Osteoblast (primary cell): ENCODE results near the gene MIX23. TPM values are rescaled to one million over a fixed set of nuclear protein-coding genes. Genes with fewer than 3 reads are reported as not detected.

Experiments used
- DNase-seq: peaks from one replicate; pipeline ENCODE4 v3.0.0; 2011; ENCODE audit warnings: low spot score, mixed read lengths; ENCODE audit not compliant: insufficient read length; ENCODE audit errors: missing footprints
- H2AFZ ChIP-seq: 2 replicates; pipeline ENCODE4 v1.6.0; 2011; ENCODE audit warnings: mild to moderate bottlenecking, low read length
- H3K27ac ChIP-seq: 2 replicates; pipeline ENCODE4 v1.5.1; 2011; ENCODE audit warnings: mild to moderate bottlenecking, low read depth, low read length, moderate library complexity
- H3K27me3 ChIP-seq: 2 replicates; pipeline ENCODE4 v1.6.0; 2012; ENCODE audit warnings: mild to moderate bottlenecking, control low read depth, inconsistent platforms, low read length, moderate library complexity; ENCODE audit not compliant: insufficient read depth
- H3K36me3 ChIP-seq: 2 replicates; pipeline ENCODE4 v1.5.1; 2011; ENCODE audit warnings: mild to moderate bottlenecking, low read length, control low read depth, moderate library complexity; ENCODE audit not compliant: insufficient read depth
- H3K4me1 ChIP-seq: 2 replicates; pipeline ENCODE4 v1.5.1; 2011; ENCODE audit warnings: mild to moderate bottlenecking, low read length, control low read depth, moderate library complexity; ENCODE audit not compliant: insufficient read depth
- H3K4me2 ChIP-seq: 2 replicates; pipeline ENCODE4 v1.6.0; 2011; ENCODE audit warnings: mild to moderate bottlenecking, low read length; ENCODE audit not compliant: insufficient read depth
- H3K4me3 ChIP-seq: fragments of 200-600 bp; sonication (generic); 3 replicates; pipeline ENCODE4 v1.5.1; 2012; ENCODE audit warnings: mild to moderate bottlenecking, low read length, inconsistent platforms; ENCODE audit not compliant: insufficient read depth
- H3K79me2 ChIP-seq: 2 replicates; pipeline ENCODE4 v1.6.0; 2012; ENCODE audit warnings: mild to moderate bottlenecking, low read length, control low read depth, inconsistent platforms; ENCODE audit not compliant: insufficient read depth
- H3K9me3 ChIP-seq: 2 replicates; pipeline ENCODE4 v1.5.1; 2011; ENCODE audit warnings: low read depth, low read length, control low read depth
- H4K20me1 ChIP-seq: 2 replicates; pipeline ENCODE4 v1.6.0; 2012; ENCODE audit warnings: mild to moderate bottlenecking, low read length, control low read depth; ENCODE audit not compliant: insufficient read depth
- CTCF ChIP-seq: IDR thresholded peaks from 2 replicates; pipeline ENCODE4 v1.5.1; 2011; ENCODE audit warnings: mild to moderate bottlenecking, low read depth, low read length, moderate library complexity; ENCODE audit errors: extremely low read depth
- total RNA-seq: library from RNA; depleted of rRNA; stranded (reverse); fragments of >200 nt; gene quantifications from 2 replicates; pipeline ENCODE4 v1.2.3, GENCODE V29; 2012

The MIX23 gene
- total RNA-seq, 1 donor = 17.0 TPM

GRCh38 chr3:122357828-122358702 is 25.0 kb downstream of the MIX23 start:
- Histone ChIP-seq H3K27ac (no peak overlapping the region), H3K4me1 (no peaks in the 10 kb centered on the region), H3K36me3 (peaks cover 6% of the 10 kb centered on the region), H3K27me3 (no peaks in the 10 kb centered on the region), H3K4me2 (no peak overlapping the region), H2AFZ (no peak overlapping the region), H4K20me1 (no peaks in the 10 kb centered on the region), H3K79me2 (no peaks in the 10 kb centered on the region), H3K4me3 (no peak overlapping the region), H3K9me3 (no peaks in the 10 kb centered on the region)
- no peak for DNase-seq
- no peak for TF ChIP-seq CTCF

DNA sequence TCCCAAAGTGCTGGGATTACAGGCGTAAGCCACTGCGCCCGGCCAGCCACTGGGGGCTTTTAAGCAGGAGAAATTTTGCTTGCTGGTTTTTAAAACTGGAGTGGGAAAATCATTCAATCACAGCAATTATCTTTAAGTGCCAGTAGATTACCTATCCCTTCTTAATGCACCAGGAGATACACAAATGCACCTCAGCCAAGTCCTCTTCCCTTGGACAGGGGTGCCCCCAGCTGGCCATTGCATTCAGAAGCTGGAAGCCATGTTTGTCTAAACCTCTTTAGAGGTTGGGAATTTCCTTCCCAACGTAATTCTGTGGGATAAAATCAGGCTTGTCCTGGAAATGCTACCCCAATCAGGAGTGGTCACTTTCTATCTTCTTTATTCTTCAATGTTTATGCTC is 26.6 kb downstream of the MIX23 start:
- no peak overlapping the region for H2AFZ ChIP-seq
- no peaks in the 10 kb centered on the region for H3K9me3 ChIP-seq
- H3K4me1 ChIP-seq = no peaks in the 10 kb centered on the region
- peak; percentile 57 for TF ChIP-seq CTCF
- no peaks in the 10 kb centered on the region for H3K27me3 ChIP-seq
- H3K4me3 ChIP-seq = no peak overlapping the region
- H3K36me3 ChIP-seq = no peaks in the 10 kb centered on the region
- no peak for DNase-seq
- H3K4me2 ChIP-seq = no peak overlapping the region
- H4K20me1 ChIP-seq = no peaks in the 10 kb centered on the region
- no peak overlapping the region for H3K27ac ChIP-seq
- H3K79me2 ChIP-seq = no peaks in the 10 kb centered on the region

- no peak overlapping the region for H2AFZ ChIP-seq
- H3K27me3 ChIP-seq = no peaks in the 10 kb centered on the region
- H4K20me1 ChIP-seq = no peaks in the 10 kb centered on the region
- no peak overlapping the region for H3K27ac ChIP-seq
- H3K4me2 ChIP-seq = no peak overlapping the region
- DNase-seq = no peak
- H3K4me3 ChIP-seq = no peak overlapping the region
- H3K36me3 ChIP-seq = no peaks in the 10 kb centered on the region
- H3K9me3 ChIP-seq = no peaks in the 10 kb centered on the region
- H3K4me1 ChIP-seq = peaks cover 2% of the 10 kb centered on the region
- no peaks in the 10 kb centered on the region for H3K79me2 ChIP-seq
- no peak for TF ChIP-seq CTCF
Measured at GRCh38 chr3:122355612-122356011, 27.4 kb downstream of the MIX23 start.

GRCh38 chr3:122353893-122354401 is 29.1 kb downstream of the MIX23 start:
- peaks cover 2% of the 10 kb centered on the region for H3K4me1 ChIP-seq
- no peak overlapping the region for H3K4me3 ChIP-seq
- H3K27me3 ChIP-seq = no peaks in the 10 kb centered on the region
- H2AFZ ChIP-seq = no peak overlapping the region
- no peaks in the 10 kb centered on the region for H4K20me1 ChIP-seq
- H3K9me3 ChIP-seq = no peaks in the 10 kb centered on the region
- no peaks in the 10 kb centered on the region for H3K36me3 ChIP-seq
- no peak for DNase-seq
- no peaks in the 10 kb centered on the region for H3K79me2 ChIP-seq
- H3K27ac ChIP-seq = no peak overlapping the region
- TF ChIP-seq CTCF = no peak
- H3K4me2 ChIP-seq = no peak overlapping the region
